Measurements from ENCODE around the gene SRD5A3.
"Not testable (repeated sequence)": the region's sequence is repeated elsewhere in the genome, so short reads cannot be mapped to it uniquely, and the experiment has no call there.

The SRD5A3 gene

GRCh38 chr4:55336138-55337034 is 9.7 kb upstream of the SRD5A3 start:
- no peaks in the 10 kb centered on the region for H3K36me3 Mint-ChIP-seq
- peak overlapping the region; percentile 43 for H3K27ac Mint-ChIP-seq
- no peak overlapping the region for H3K4me3 Mint-ChIP-seq
- no peaks in the 10 kb centered on the region for H3K9me3 Mint-ChIP-seq (ENCODE audit: low read depth)
- H3K27me3 Mint-ChIP-seq = peaks cover 4% of the 10 kb centered on the region
- H3K4me1 Mint-ChIP-seq (ENCODE audit: low read depth) = peaks cover 4% of the 10 kb centered on the region

GRCh38 chr4:55337944-55338343 is 8.1 kb upstream of the SRD5A3 start:
- Mint-ChIP-seq H3K36me3 (no peaks in the 10 kb centered on the region), H3K4me1 (ENCODE audit: low read depth) (peaks cover 4% of the 10 kb centered on the region), H3K27ac (no peak overlapping the region), H3K4me3 (no peak overlapping the region), H3K9me3 (ENCODE audit: low read depth) (no peaks in the 10 kb centered on the region), H3K27me3 (peaks cover 4% of the 10 kb centered on the region)

DNA sequence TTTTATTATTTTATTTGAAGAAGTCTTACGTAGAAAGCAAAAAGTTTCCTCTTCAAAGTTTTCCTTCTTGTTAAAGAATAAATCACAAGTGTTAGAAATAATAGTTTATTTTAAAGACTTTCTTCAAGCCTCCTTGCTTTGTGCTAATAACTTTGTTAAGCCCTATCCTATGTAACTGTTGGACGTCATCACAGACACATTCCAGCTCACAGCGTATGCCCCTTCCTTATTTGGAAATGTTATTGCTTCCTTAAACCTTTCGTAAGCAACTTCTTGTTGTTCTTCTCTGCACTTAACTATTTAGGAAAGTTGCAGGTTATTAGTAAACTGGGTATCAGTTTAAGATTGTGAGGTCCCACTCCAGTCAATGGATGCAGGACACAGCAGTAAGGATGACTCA is 7.6 kb upstream of the SRD5A3 start:
- Mint-ChIP-seq H3K4me1 (ENCODE audit: low read depth) (peaks cover 4% of the 10 kb centered on the region), H3K27me3 (peaks cover 4% of the 10 kb centered on the region), H3K27ac (no peak overlapping the region)

GRCh38 chr4:55340266-55340665 is 5.8 kb upstream of the SRD5A3 start:
- Mint-ChIP-seq H3K27ac (no peak overlapping the region), H3K9me3 (ENCODE audit: low read depth) (no peaks in the 10 kb centered on the region), H3K27me3 (peaks cover 2% of the 10 kb centered on the region), H3K36me3 (no peaks in the 10 kb centered on the region), H3K4me1 (ENCODE audit: low read depth) (peaks cover 5% of the 10 kb centered on the region), H3K4me3 (no peak overlapping the region)

More for the DNA sequence above, 7.6 kb upstream of the SRD5A3 start:
- H3K9me3 Mint-ChIP-seq (ENCODE audit: low read depth) = no peaks in the 10 kb centered on the region
- no peak overlapping the region for H3K4me3 Mint-ChIP-seq
- H3K36me3 Mint-ChIP-seq = no peaks in the 10 kb centered on the region

- no peaks in the 10 kb centered on the region for H3K27me3 Mint-ChIP-seq
- no peak overlapping the region for H3K27ac Mint-ChIP-seq
- H3K4me3 Mint-ChIP-seq = no peak overlapping the region
- no peaks in the 10 kb centered on the region for H3K9me3 Mint-ChIP-seq (ENCODE audit: low read depth)
- H3K36me3 Mint-ChIP-seq = no peaks in the 10 kb centered on the region
- H3K4me1 Mint-ChIP-seq (ENCODE audit: low read depth) = peaks cover 24% of the 10 kb centered on the region
Observed at GRCh38 chr4:55343887-55344286, 2.2 kb upstream of the SRD5A3 start.

GRCh38 chr4:55345054-55345453 is 988 bp upstream of the SRD5A3 start:
- H3K4me1 Mint-ChIP-seq (ENCODE audit: low read depth) = peaks cover 24% of the 10 kb centered on the region
- H3K36me3 Mint-ChIP-seq = no peaks in the 10 kb centered on the region
- H3K27ac Mint-ChIP-seq = peak overlapping the region; percentile 37
- H3K27me3 Mint-ChIP-seq = no peaks in the 10 kb centered on the region
- H3K4me3 Mint-ChIP-seq = peak overlapping the region; percentile 6
- H3K9me3 Mint-ChIP-seq (ENCODE audit: low read depth) = no peaks in the 10 kb centered on the region

GRCh38 chr4:55346851-55347255 is 811 bp downstream of the SRD5A3 start:
- no peaks in the 10 kb centered on the region for H3K9me3 Mint-ChIP-seq (ENCODE audit: low read depth)
- H3K4me3 Mint-ChIP-seq = peak overlapping the region; percentile 88
- H3K27ac Mint-ChIP-seq = peak overlapping the region; percentile 80
- peaks cover 24% of the 10 kb centered on the region for H3K4me1 Mint-ChIP-seq (ENCODE audit: low read depth)
- H3K36me3 Mint-ChIP-seq = no peaks in the 10 kb centered on the region
- no peaks in the 10 kb centered on the region for H3K27me3 Mint-ChIP-seq

DNA sequence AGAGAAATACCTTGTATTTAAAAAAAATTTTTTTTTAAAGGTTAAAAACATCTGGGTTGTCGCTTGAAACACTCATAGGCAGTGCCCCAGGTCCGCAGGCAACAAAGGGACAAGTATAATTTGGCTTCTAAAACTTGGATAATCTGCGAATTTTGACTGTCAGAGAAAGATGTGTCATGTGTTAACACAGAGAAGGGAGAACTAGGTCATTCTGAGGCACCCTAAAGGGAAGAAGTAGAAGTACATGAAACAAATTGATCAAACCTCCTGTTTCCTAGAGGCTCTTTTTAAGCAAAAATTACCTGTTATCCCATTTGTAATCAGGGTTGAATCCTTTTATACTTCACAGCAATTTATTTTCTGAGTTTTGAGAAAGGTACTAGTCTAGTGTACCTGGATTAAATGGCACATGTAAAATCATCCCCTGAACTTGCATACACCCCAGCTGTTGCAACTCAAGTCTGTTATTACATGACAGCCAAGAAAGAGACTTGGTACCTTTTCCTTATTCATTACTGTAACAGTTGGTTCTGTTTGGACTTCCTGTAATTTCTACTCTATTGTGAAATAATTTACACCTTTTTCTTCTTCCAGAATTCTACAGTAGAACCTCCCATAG is 1.7 kb downstream of the SRD5A3 start:
- H3K4me3 Mint-ChIP-seq = peak overlapping the region; percentile 88
- H3K27me3 Mint-ChIP-seq = no peaks in the 10 kb centered on the region
- peak overlapping the region; percentile 80 for H3K27ac Mint-ChIP-seq
- H3K9me3 Mint-ChIP-seq (ENCODE audit: low read depth) = no peaks in the 10 kb centered on the region
- H3K36me3 Mint-ChIP-seq = peaks cover 6% of the 10 kb centered on the region
- peaks cover 24% of the 10 kb centered on the region for H3K4me1 Mint-ChIP-seq (ENCODE audit: low read depth)

DNA sequence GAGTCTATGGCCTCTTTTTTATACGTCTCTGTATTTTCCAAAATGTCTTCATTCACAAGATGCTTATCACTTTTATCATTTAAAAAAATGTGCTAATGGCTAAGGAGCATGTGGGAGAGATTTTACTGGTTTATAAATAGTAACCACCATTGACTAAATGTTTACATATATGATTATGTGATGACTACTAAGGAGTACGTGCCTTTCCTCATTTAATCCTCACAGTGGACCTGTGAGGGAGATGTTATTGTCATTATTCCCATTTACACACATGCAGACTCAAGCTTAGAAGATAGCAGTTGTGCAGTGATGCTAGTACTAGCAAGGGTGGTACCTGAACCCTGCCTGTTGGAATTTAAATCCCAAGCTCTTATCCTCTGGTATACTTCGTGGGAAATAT is 2.4 kb downstream of the SRD5A3 start:
- no peak overlapping the region for H3K27ac Mint-ChIP-seq
- no peaks in the 10 kb centered on the region for H3K27me3 Mint-ChIP-seq
- peak overlapping the region; percentile 88 for H3K4me3 Mint-ChIP-seq
- H3K9me3 Mint-ChIP-seq (ENCODE audit: low read depth) = no peaks in the 10 kb centered on the region
- peaks cover 7% of the 10 kb centered on the region for H3K36me3 Mint-ChIP-seq
- peaks cover 24% of the 10 kb centered on the region for H3K4me1 Mint-ChIP-seq (ENCODE audit: low read depth)

- H3K4me1 Mint-ChIP-seq (ENCODE audit: low read depth) = peaks cover 20% of the 10 kb centered on the region
- H3K27ac Mint-ChIP-seq; H3K9me3 Mint-ChIP-seq (ENCODE audit: low read depth); H3K4me3 Mint-ChIP-seq; H3K27me3 Mint-ChIP-seq: not testable (repeated sequence)
- peaks cover 14% of the 10 kb centered on the region for H3K36me3 Mint-ChIP-seq
Observed at GRCh38 chr4:55350870-55351269, 4.8 kb downstream of the SRD5A3 start.

GRCh38 chr4:55351824-55352223 is 5.8 kb downstream of the SRD5A3 start:
- H3K36me3 Mint-ChIP-seq = peaks cover 14% of the 10 kb centered on the region
- no peak overlapping the region for H3K27ac Mint-ChIP-seq
- no peak overlapping the region for H3K4me3 Mint-ChIP-seq
- H3K4me1 Mint-ChIP-seq (ENCODE audit: low read depth) = peaks cover 18% of the 10 kb centered on the region
- H3K27me3 Mint-ChIP-seq = no peaks in the 10 kb centered on the region
- H3K9me3 Mint-ChIP-seq (ENCODE audit: low read depth) = no peaks in the 10 kb centered on the region

DNA sequence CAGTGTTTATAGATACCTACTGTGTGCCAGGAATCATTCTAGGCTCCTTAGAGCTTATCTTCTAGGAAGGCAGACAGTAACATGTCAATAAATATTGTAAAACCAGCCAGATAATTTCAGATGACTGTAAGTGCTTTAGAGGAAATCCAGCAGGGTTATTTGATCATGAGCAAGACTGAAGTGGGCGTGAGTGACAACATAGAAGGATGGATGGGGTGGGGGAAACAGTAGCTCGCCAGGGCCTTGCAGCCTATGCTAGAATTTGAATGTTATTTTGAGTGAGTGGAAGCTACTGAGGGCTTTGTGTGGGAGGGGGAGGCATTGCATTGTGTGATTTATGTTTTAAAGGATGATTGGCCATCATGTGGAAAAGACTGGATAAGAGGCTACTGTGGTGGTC is 6.7 kb downstream of the SRD5A3 start:
- no peak overlapping the region for H3K27ac Mint-ChIP-seq
- H3K9me3 Mint-ChIP-seq (ENCODE audit: low read depth) = no peaks in the 10 kb centered on the region
- peaks cover 9% of the 10 kb centered on the region for H3K4me1 Mint-ChIP-seq (ENCODE audit: low read depth)
- no peak overlapping the region for H3K4me3 Mint-ChIP-seq
- peaks cover 14% of the 10 kb centered on the region for H3K36me3 Mint-ChIP-seq
- H3K27me3 Mint-ChIP-seq = no peaks in the 10 kb centered on the region

GRCh38 chr4:55353228-55353747 is 7.2 kb downstream of the SRD5A3 start:
- H3K36me3 Mint-ChIP-seq = peaks cover 14% of the 10 kb centered on the region
- H3K27me3 Mint-ChIP-seq, H3K27ac Mint-ChIP-seq: not testable (repeated sequence)

GRCh38 chr4:55354648-55355047 is 8.6 kb downstream of the SRD5A3 start:
- H3K4me1 Mint-ChIP-seq (ENCODE audit: low read depth) = peaks cover 11% of the 10 kb centered on the region
- H3K9me3 Mint-ChIP-seq (ENCODE audit: low read depth) = no peaks in the 10 kb centered on the region
- peaks cover 14% of the 10 kb centered on the region for H3K36me3 Mint-ChIP-seq
- H3K4me3 Mint-ChIP-seq = no peak overlapping the region
- H3K27ac Mint-ChIP-seq = no peak overlapping the region
- H3K27me3 Mint-ChIP-seq = no peaks in the 10 kb centered on the region

More at GRCh38 chr4:55353228-55353747, 7.2 kb downstream of the SRD5A3 start:
- not testable (repeated sequence) for H3K4me3 Mint-ChIP-seq; H3K9me3 Mint-ChIP-seq (ENCODE audit: low read depth); H3K4me1 Mint-ChIP-seq (ENCODE audit: low read depth)

- no peak overlapping the region for H3K4me3 Mint-ChIP-seq
- H3K4me1 Mint-ChIP-seq (ENCODE audit: low read depth) = peaks cover 11% of the 10 kb centered on the region
- peaks cover 14% of the 10 kb centered on the region for H3K36me3 Mint-ChIP-seq
- H3K9me3 Mint-ChIP-seq (ENCODE audit: low read depth) = no peaks in the 10 kb centered on the region
- H3K27ac Mint-ChIP-seq = no peak overlapping the region
- H3K27me3 Mint-ChIP-seq = no peaks in the 10 kb centered on the region
Observed at GRCh38 chr4:55355555-55355954, 9.5 kb downstream of the SRD5A3 start.

Measured in activated naive CD8-positive, alpha-beta T cell (primary cell).